ENCODE measurements around the gene MYBPHL. TPM values are rescaled to one million over a fixed set of nuclear protein-coding genes. Genes with fewer than 3 reads are reported as not detected.

MYBPHL gene
- total and polyA plus RNA-seq, 8 donors: 0.45 TPM; not detected in 7

- intact Hi-C loops (cut with DNase I; ENCODE audit: low total_unique reads): no loop called here
- TF ChIP-seq POLR2AphosphoS5 (IDR thresholded peaks at IDR 0.05): no peak
- no peak for TF ChIP-seq POLR2A (IDR thresholded peaks at IDR 0.05)
- no peak for TF ChIP-seq CTCF (IDR thresholded peaks at IDR 0.05)
- TF ChIP-seq EP300 (IDR thresholded peaks at IDR 0.05): no peak
- Histone ChIP-seq H3K4me3 (no peak overlapping the region), H3K4me1 (no peaks in the 10 kb centered on the region), H3K36me3 (peaks cover 25 to 95% (median 91%) of the 10 kb centered on the region in 4 donors), H3K27me3 (no peaks in the 10 kb centered on the region), H3K9me3 (peaks cover 6 to 12% (median 10%) of the 10 kb centered on the region in 4 donors), H3K27ac (no peak overlapping the region)
- no peak for DNase-seq
- WGBS, 5 donors: 83 to 89% (median 86%) methylated on average over 5 of the region's 5 CpGs
These were observed 20.5 kb upstream of the MYBPHL start for GRCh38 chr1:109327285-109327684.

- Histone ChIP-seq H3K36me3 (peaks cover 51 to 97% (median 96%) of the 10 kb centered on the region in 4 donors), H3K27me3 (no peaks in the 10 kb centered on the region), H3K27ac (no peak overlapping the region), H3K4me3 (no peak overlapping the region), H3K9me3 (no peaks in the 10 kb centered on the region), H3K4me1 (no peaks in the 10 kb centered on the region)
- no peak for TF ChIP-seq EP300 (IDR thresholded peaks at IDR 0.05)
- TF ChIP-seq POLR2A (IDR thresholded peaks at IDR 0.05): no peak
- no peak for TF ChIP-seq CTCF (IDR thresholded peaks at IDR 0.05)
- no peak for TF ChIP-seq POLR2AphosphoS5 (IDR thresholded peaks at IDR 0.05)
- intact Hi-C loops (cut with DNase I; ENCODE audit: low total_unique reads): no loop called here
- 92 to 94% (median 92%) methylated on average over 6 of the region's 6 CpGs for WGBS, 5 donors
- DNase-seq: no peak
These were observed 16.2 kb upstream of the MYBPHL start for GRCh38 chr1:109322974-109323373.

- H3K36me3 ChIP-seq: peaks cover 41 to 100% (median 100%) of the 10 kb centered on the region in 4 donors
- no peaks in the 10 kb centered on the region for H3K9me3 ChIP-seq
- 87 to 96% (median 91%) methylated on average over 3 of the region's 3 CpGs for WGBS, 5 donors
- H3K27ac ChIP-seq: no peak overlapping the region
- no peak overlapping the region for H3K4me3 ChIP-seq
- no peaks in the 10 kb centered on the region for H3K4me1 ChIP-seq
- intact Hi-C loops (cut with DNase I; ENCODE audit: low total_unique reads): no loop called here
- no peak for DNase-seq
- TF ChIP-seq EP300 (IDR thresholded peaks at IDR 0.05) (no peak), POLR2AphosphoS5 (IDR thresholded peaks at IDR 0.05) (no peak), POLR2A (IDR thresholded peaks at IDR 0.05) (no peak), CTCF (IDR thresholded peaks at IDR 0.05) (no peak)
- no peaks in the 10 kb centered on the region for H3K27me3 ChIP-seq
These were observed 12.3 kb upstream of the MYBPHL start for GRCh38 chr1:109319114-109319513.

GRCh38 chr1:109316506-109316905, 9.7 kb upstream of the MYBPHL start:
- DNase-seq: no peak
- no peaks in the 10 kb centered on the region for H3K9me3 ChIP-seq
- intact Hi-C loops (cut with DNase I; ENCODE audit: low total_unique reads): no loop called here
- H3K4me1 ChIP-seq: no peaks in the 10 kb centered on the region
- 73 to 88% (median 88%) methylated on average over 1 of the region's 1 CpG for WGBS, 5 donors
- TF ChIP-seq CTCF (IDR thresholded peaks at IDR 0.05): no peak
- no peak for TF ChIP-seq POLR2A (IDR thresholded peaks at IDR 0.05)
- no peak for TF ChIP-seq EP300 (IDR thresholded peaks at IDR 0.05)
- TF ChIP-seq POLR2AphosphoS5 (IDR thresholded peaks at IDR 0.05): no peak
- no peak overlapping the region for H3K27ac ChIP-seq
- no peak overlapping the region for H3K4me3 ChIP-seq
- peaks cover 31 to 97% (median 94%) of the 10 kb centered on the region in 4 donors for H3K36me3 ChIP-seq
- no peaks in the 10 kb centered on the region for H3K27me3 ChIP-seq
